ENCODE results near the gene UCMA. TPM values are rescaled to one million over a fixed set of nuclear protein-coding genes. Genes with fewer than 3 reads are reported as not detected.

The UCMA gene
- total RNA-seq, 1 experiment from 2014 or later, result not detected

- Histone ChIP-seq H3K36me3 (ENCODE audit: insufficient read depth, low read length, poor library complexity, severe bottlenecking) (peaks cover 82% of the 10 kb centered on the region), H3K4me1 (ENCODE audit: insufficient read depth, low read length, poor library complexity, severe bottlenecking) (no peaks in the 10 kb centered on the region), H3K9me3 (ENCODE audit: low read depth, low read length, poor library complexity, severe bottlenecking) (no peaks in the 10 kb centered on the region), H3K27me3 (replicated peaks; ENCODE audit: insufficient read depth, low read depth, low read length, poor library complexity) (no peaks in the 10 kb centered on the region), H3K4me3 (ENCODE audit: low read depth, low read length, poor library complexity, severe bottlenecking) (no peak overlapping the region), H3K27ac (ENCODE audit: low read depth, low read length, poor library complexity, severe bottlenecking) (no peak overlapping the region)
- intact Hi-C loops (cut with micrococcal nuclease; ENCODE audit: unreplicated experiment), result no loop called here
- ChIA-PET POLR2A (ENCODE audit: low non-redundant PET) (no interaction called here), CTCF (no interaction called here)
- no peak for DNase-seq (ENCODE audit: low spot score)
- TF ChIP-seq EZH2 (IDR thresholded peaks at IDR 0.05; ENCODE audit: borderline replicate concordance, low read depth, low read length, poor library complexity, severe bottlenecking), result no peak
- no peak for TF ChIP-seq CTCF (conservative IDR thresholded peaks at IDR 0.05; ENCODE audit: low read depth, low read length)
- BruUV-seq (replicated peaks), result no TSS peak
Measured at GRCh38 chr10:13190816-13191215, 43.4 kb downstream of the UCMA start.

- no peaks in the 10 kb centered on the region for H3K4me1 ChIP-seq (ENCODE audit: insufficient read depth, low read length, poor library complexity, severe bottlenecking)
- no peak for DNase-seq (ENCODE audit: low spot score)
- H3K36me3 ChIP-seq (ENCODE audit: insufficient read depth, low read length, poor library complexity, severe bottlenecking), result peaks cover 82% of the 10 kb centered on the region
- H3K27ac ChIP-seq (ENCODE audit: low read depth, low read length, poor library complexity, severe bottlenecking), result no peak overlapping the region
- no peaks in the 10 kb centered on the region for H3K27me3 ChIP-seq (replicated peaks; ENCODE audit: insufficient read depth, low read depth, low read length, poor library complexity)
- H3K4me3 ChIP-seq (ENCODE audit: low read depth, low read length, poor library complexity, severe bottlenecking), result no peak overlapping the region
- BruUV-seq (replicated peaks), result no TSS peak
- TF ChIP-seq EZH2 (IDR thresholded peaks at IDR 0.05; ENCODE audit: borderline replicate concordance, low read depth, low read length, poor library complexity, severe bottlenecking) (no peak), CTCF (conservative IDR thresholded peaks at IDR 0.05; ENCODE audit: low read depth, low read length) (no peak)
- H3K9me3 ChIP-seq (ENCODE audit: low read depth, low read length, poor library complexity, severe bottlenecking), result no peaks in the 10 kb centered on the region
- intact Hi-C loops (cut with micrococcal nuclease; ENCODE audit: unreplicated experiment), result no loop called here
- POLR2A ChIA-PET (ENCODE audit: low non-redundant PET), result no interaction called here
- CTCF ChIA-PET, result no interaction called here
Measured at GRCh38 chr10:13189961-13190360, 44.2 kb downstream of the UCMA start.

GRCh38 chr10:13188593-13188992 is 45.6 kb downstream of the UCMA start:
- POLR2A ChIA-PET (ENCODE audit: low non-redundant PET), result no interaction called here
- Histone ChIP-seq H3K4me1 (ENCODE audit: insufficient read depth, low read length, poor library complexity, severe bottlenecking) (no peaks in the 10 kb centered on the region), H3K9me3 (ENCODE audit: low read depth, low read length, poor library complexity, severe bottlenecking) (no peaks in the 10 kb centered on the region), H3K27ac (ENCODE audit: low read depth, low read length, poor library complexity, severe bottlenecking) (no peak overlapping the region), H3K36me3 (ENCODE audit: insufficient read depth, low read length, poor library complexity, severe bottlenecking) (peaks cover 88% of the 10 kb centered on the region), H3K27me3 (replicated peaks; ENCODE audit: insufficient read depth, low read depth, low read length, poor library complexity) (no peaks in the 10 kb centered on the region), H3K4me3 (ENCODE audit: low read depth, low read length, poor library complexity, severe bottlenecking) (no peak overlapping the region)
- CTCF ChIA-PET, result interaction anchor here (0.5 to 0.7 kb wide), 2 partner anchors 20 to 114 kb away, joined by 3 to 6 read pairs; no protein-coding TSS in a partner anchor
- no TSS peak for BruUV-seq (replicated peaks)
- TF ChIP-seq CTCF (conservative IDR thresholded peaks at IDR 0.05; ENCODE audit: low read depth, low read length), result no peak
- TF ChIP-seq EZH2 (IDR thresholded peaks at IDR 0.05; ENCODE audit: borderline replicate concordance, low read depth, low read length, poor library complexity, severe bottlenecking), result no peak
- no peak for DNase-seq (ENCODE audit: low spot score)
- intact Hi-C loops (cut with micrococcal nuclease; ENCODE audit: unreplicated experiment), result no loop called here

Measured in A673 (cell line).